Right lobe of liver (tissue), 6 donors: ENCODE results near the gene AARS1. TPM values are rescaled to one million over a fixed set of nuclear protein-coding genes. Genes with fewer than 3 reads are reported as not detected.

Source experiments
- ATAC-seq, 4 donors: fragments of 200-7000 bp; cut with Tn5 transposase; one replicate each; pipeline ENCODE4 v1.9.1; 2020; ENCODE audit warnings: mild to moderate bottlenecking in 4 of 4, moderate library complexity in 4 of 4
- DNase-seq, 3 donors: peaks; one replicate each; pipeline ENCODE4 v3.0.0-alpha.2; 2020
- H3K27ac ChIP-seq, 3 donors: fragments of 200-600 bp; one replicate each; pipeline ENCODE4 v1.8.0; 2022
- H3K27me3 ChIP-seq, 2 donors: fragments of 200-600 bp; one replicate each; pipeline ENCODE4 v1.8.0; 2022
- H3K36me3 ChIP-seq, 4 donors: fragments of 200-600 bp; sonication (generic) in 1 of 4; one replicate each; pipeline versions ENCODE4 v1.5.1 to v1.8.0; 2017 to 2022; ENCODE audit warnings: control low read depth in 1 of 4
- H3K4me1 ChIP-seq, 4 donors: fragments of 200-600 bp; sonication (generic) in 1 of 4; one replicate each; pipeline versions ENCODE4 v1.5.1 to v1.8.0; 2017 to 2022; ENCODE audit warnings: control low read depth in 1 of 4
- H3K4me3 ChIP-seq, 3 donors: fragments of 200-600 bp; one replicate each; pipeline ENCODE4 v1.8.0; 2022
- H3K9me3 ChIP-seq, 4 donors: fragments of 200-600 bp; sonication (generic) in 1 of 4; one replicate each; pipeline versions ENCODE4 v1.5.1 to v1.8.0; 2017 to 2022; ENCODE audit warnings: control low read depth in 1 of 4
- POLR2A ChIP-seq: fragments of 450-650 bp; IDR thresholded peaks from one replicate; pipeline ENCODE4 v1.6.1; 2017; ENCODE audit warnings: antibody characterized with exemption, mild to moderate bottlenecking
- WGBS: methylation state at CpG from one replicate; pipeline ENCODE4 v1.1.6; 2018; ENCODE audit warnings: low coverage, low lambda C conversion rate; ENCODE audit not compliant: insufficient coverage; ENCODE audit errors: missing lambda C conversion rate; 5-methylcytosine and 5-hydroxymethylcytosine counted together
- intact Hi-C, 2 donors: fragments of 100-400 bp; cut with DNase I; formaldehyde crosslinking; loops; one replicate each; pipeline versions ENCODE4 v1.11.2 to v1.14.1; 2022
- total RNA-seq, 6 experiments: library from RNA; depleted of rRNA in 2 of 6; stranded (reverse); fragments of >200 nt in 2 of 6; fragmentation: NEBNext Ultra II Directional in 3 of 6; extraction: Animal tissue kit (Norgen Biotek cat#: 25700) in 3 of 6; gene quantifications; one replicate each; pipeline versions ENCODE4 v1.1.0 to v1.2.4, GENCODE V29; 2016 to 2023
- TF ChIP-seq, protein P1 (sequence below), 4 donors: fragments of 200-600 bp in 3 of 4; fragments of 450-650 bp in 1 of 4; IDR thresholded peaks; one replicate each; pipeline versions ENCODE4 v1.5.1 to v1.8.0; 2016 to 2022; ENCODE audit warnings: antibody characterized with exemption in 4 of 4, mild to moderate bottlenecking in 2 of 4
- donor health status: DM: no; HTN: yes; CAD: no.
- donor health status: DM: no; HTN: no; CAD: no.
- donor health status: DM: no; HTN: no; CAD: no.
- donor health status: DM: no; HTN: yes; CAD: no.
- donor health status: DM: no; HTN: yes; CAD: no.

AARS1 gene
- total RNA-seq, 6 experiments from 2014 or later, result 74.2 to 91.8 (median 80.7) TPM

DNA sequence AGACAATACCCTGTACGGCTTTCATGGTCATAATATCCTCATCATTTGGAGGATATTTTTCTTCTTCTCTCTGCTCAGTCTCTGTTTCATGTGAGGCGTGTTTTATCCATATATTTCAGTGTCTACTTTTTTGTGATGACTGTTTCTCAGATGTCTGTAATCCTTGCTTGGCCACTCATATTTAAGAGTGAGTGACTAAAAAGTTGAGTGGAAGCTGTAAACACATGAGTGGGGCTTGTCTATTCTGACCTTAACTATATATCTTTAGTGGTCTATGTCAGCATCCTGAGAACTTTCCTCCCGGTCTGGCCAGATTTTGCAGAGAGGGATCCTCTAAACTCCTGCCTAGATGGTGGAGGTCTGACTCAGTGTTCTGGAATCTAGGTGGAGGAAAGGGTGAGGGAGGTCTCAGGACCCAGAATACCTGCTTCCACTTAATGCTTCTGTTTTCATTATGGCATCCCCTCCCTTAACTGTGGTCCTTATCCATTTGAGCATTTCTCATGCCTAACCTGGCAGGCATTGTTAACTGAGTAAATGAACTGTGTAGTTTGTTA lies 15.7 kb upstream of the AARS1 start:
- intact Hi-C loops, result no loop called here
- TF ChIP-seq, protein P1, sequence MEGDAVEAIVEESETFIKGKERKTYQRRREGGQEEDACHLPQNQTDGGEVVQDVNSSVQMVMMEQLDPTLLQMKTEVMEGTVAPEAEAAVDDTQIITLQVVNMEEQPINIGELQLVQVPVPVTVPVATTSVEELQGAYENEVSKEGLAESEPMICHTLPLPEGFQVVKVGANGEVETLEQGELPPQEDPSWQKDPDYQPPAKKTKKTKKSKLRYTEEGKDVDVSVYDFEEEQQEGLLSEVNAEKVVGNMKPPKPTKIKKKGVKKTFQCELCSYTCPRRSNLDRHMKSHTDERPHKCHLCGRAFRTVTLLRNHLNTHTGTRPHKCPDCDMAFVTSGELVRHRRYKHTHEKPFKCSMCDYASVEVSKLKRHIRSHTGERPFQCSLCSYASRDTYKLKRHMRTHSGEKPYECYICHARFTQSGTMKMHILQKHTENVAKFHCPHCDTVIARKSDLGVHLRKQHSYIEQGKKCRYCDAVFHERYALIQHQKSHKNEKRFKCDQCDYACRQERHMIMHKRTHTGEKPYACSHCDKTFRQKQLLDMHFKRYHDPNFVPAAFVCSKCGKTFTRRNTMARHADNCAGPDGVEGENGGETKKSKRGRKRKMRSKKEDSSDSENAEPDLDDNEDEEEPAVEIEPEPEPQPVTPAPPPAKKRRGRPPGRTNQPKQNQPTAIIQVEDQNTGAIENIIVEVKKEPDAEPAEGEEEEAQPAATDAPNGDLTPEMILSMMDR (IDR thresholded peaks at IDR 0.05), result no peak
- no peak for TF ChIP-seq POLR2A

DNA sequence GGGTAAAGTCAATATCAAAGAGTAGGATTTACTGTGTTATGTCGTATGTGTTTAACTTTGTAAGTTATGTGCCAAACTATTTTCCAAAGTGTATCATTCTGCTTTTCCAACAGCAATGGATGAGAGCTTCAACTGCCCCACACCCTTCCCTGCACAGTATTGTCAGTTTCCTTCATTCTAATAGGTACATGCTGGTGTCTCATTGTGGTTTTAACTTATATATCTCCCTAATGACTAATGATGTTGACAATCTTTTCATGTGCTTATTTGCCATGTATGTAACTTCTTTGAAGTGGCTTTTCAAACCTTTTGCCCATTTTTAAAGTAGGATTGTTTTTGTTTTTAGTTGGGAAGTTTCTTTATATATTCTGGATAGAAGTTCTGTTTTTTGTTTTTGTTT lies 13.4 kb upstream of the AARS1 start:
- Histone ChIP-seq H3K9me3 (no peaks in the 10 kb centered on the region), H3K4me1 (peaks cover 0 to 12% (median 0%) of the 10 kb centered on the region in 4 donors), H3K36me3 (no peaks in the 10 kb centered on the region), H3K27ac (no peak overlapping the region), H3K27me3 (no peaks in the 10 kb centered on the region), H3K4me3 (no peak overlapping the region)
- intact Hi-C loops, result no loop called here
- DNase-seq, result no peak
- TF ChIP-seq, protein P1 (IDR thresholded peaks at IDR 0.05), result no peak
- TF ChIP-seq POLR2A, result no peak
- ATAC-seq, result no peak
- 50% methylated on average over 1 of the region's 1 CpG for WGBS

More for the DNA sequence above, 15.7 kb upstream of the AARS1 start:
- no peaks in the 10 kb centered on the region for H3K36me3 ChIP-seq
- H3K9me3 ChIP-seq, result no peaks in the 10 kb centered on the region
- no peak overlapping the region for H3K27ac ChIP-seq
- ATAC-seq (no peak), DNase-seq (no peak)
- H3K4me1 ChIP-seq, result peaks cover 0 to 2% (median 0%) of the 10 kb centered on the region in 4 donors
- no peaks in the 10 kb centered on the region for H3K27me3 ChIP-seq
- no peak overlapping the region for H3K4me3 ChIP-seq
- WGBS, result 55% methylated on average over 3 of the region's 3 CpGs

DNA sequence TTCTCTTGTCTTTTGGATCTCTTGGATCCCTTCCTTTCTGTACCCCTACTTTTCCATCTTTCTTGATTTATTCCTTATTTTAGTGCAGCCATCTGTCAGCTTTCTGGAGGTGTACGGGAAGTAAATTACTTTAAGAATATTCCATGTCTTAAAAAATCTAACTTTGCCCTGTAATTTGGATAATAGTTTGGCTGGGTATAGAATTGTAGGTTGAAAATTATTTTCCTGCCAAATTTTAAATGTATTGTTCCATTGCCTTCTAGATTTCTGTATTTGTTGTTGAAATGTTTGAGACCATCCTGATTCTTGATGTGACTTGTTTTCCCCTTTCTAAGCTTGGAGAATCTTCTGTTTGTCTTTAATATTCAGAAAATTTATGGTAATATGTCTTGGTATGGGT lies 11.8 kb upstream of the AARS1 start:
- Histone ChIP-seq H3K27me3 (no peaks in the 10 kb centered on the region), H3K36me3 (no peaks in the 10 kb centered on the region), H3K9me3 (no peaks in the 10 kb centered on the region), H3K27ac (no peak overlapping the region), H3K4me1 (peaks cover 0 to 12% (median 0%) of the 10 kb centered on the region in 4 donors), H3K4me3 (no peak overlapping the region)
- ATAC-seq (no peak), DNase-seq (no peak)
- intact Hi-C loops, result no loop called here
- TF ChIP-seq POLR2A, result no peak
- TF ChIP-seq, protein P1 (IDR thresholded peaks at IDR 0.05), result no peak
- 92% methylated on average over 1 of the region's 1 CpG for WGBS

DNA sequence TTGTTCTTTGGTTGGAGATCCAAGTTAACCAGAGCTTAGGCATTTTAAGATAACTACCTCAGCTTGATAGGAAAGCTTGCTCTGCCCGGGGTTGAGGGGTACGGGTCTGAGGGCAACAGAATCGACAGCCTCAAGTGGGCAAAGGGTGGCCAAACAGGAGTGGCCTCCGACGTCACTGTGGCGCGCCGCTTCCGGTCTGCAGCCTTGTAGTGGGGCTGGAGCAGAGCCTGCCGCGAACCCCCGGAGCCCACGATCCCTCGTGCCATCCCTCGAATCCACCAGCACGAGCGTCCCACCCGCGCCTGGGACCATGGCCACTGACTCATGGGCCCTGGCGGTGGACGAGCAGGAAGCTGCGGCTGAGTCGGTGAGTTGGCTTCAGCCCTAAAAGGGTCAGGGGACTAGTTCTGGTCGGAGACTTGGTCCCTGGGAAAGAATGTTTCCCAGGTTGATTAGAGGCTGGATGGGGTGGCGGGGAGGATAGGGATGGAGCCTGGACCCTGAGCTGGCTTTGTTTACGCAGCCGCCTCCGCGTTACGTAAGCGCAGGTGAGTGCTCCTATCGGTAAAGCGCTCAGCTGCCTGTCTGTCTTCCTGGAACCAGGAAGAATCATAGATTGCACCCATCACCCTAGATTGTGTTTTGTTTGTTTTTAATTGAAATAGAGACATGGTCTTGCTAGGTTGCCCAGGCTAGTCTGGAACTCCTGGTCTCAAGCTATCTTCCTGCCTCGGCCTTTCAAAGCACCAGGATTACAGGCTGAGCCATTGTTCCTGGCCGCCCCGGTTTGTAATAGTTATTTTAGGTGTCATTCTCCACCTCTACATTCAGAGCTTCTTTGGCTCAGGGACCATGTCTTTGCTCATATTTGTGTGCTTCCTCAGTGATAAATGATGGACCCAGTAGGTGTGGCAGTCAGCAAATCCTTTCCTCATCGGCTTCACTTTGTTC lies 10.0 kb upstream of the AARS1 start, which contains the start of gene DDX19B:
Gene DDX19B, plus strand, starts transcription at position 199 of the 951 bp plus-strand sequence. Its CDS starts 112 bp downstream, at position 311.
- intact Hi-C loops, result no loop called here
- H3K9me3 ChIP-seq, result no peaks in the 10 kb centered on the region
- peak; percentile 86 for TF ChIP-seq POLR2A
- TF ChIP-seq, protein P1 (IDR thresholded peaks at IDR 0.05), result peak in 1 of 4 donors; percentile 9

More for the DNA sequence above, 10.0 kb upstream of the AARS1 start, which contains the start of gene DDX19B:
- peak; percentile 91 to 96 (median 94) for ATAC-seq
- peaks cover 0 to 12% (median 0%) of the 10 kb centered on the region in 4 donors for H3K4me1 ChIP-seq
- H3K36me3 ChIP-seq, result no peaks in the 10 kb centered on the region
- peak within 1 kb of the TSS; percentile 80 to 91 (median 83) for H3K4me3 ChIP-seq
- under 1% methylated on average over 13 of the region's 37 CpGs for WGBS
- DNase-seq, result peak; percentile 87 to 90 (median 88)
- peak within 1 kb of the TSS; percentile 96 to 98 (median 97) for H3K27ac ChIP-seq
- H3K27me3 ChIP-seq, result no peaks in the 10 kb centered on the region
